ENCODE results near the gene RPP40. TPM values are rescaled to one million over a fixed set of nuclear protein-coding genes. Genes with fewer than 3 reads are reported as not detected.
"Not testable (repeated sequence)": the region's sequence is repeated elsewhere in the genome, so short reads cannot be mapped to it uniquely, and the experiment has no call there.

RPP40 gene
- total and polyA plus RNA-seq, 12 donors: 2.1 to 12.0 (median 3.6) TPM

DNA sequence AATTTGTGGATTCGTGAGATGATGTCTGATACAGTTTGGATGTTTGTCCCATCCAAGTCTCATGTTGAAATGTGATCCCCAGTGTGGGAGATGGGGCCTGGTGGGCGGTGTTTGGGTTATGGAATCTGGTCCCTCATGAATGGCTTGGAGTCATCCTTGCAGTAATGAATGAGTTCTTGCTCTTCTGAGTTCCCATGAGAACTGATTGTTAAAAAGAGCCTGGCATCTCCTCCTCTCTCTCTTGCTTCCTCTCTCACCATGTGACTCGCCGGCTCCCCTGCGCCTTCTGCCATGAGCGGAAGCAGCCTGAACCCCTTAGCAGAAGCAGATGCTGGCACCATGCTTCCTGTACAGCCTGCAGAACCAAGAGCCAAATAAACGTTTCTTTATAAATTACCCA lies 30.5 kb upstream of the RPP40 start:
- WGBS, 2 donors: 69 to 74% methylated on average over 7 of the region's 7 CpGs

DNA sequence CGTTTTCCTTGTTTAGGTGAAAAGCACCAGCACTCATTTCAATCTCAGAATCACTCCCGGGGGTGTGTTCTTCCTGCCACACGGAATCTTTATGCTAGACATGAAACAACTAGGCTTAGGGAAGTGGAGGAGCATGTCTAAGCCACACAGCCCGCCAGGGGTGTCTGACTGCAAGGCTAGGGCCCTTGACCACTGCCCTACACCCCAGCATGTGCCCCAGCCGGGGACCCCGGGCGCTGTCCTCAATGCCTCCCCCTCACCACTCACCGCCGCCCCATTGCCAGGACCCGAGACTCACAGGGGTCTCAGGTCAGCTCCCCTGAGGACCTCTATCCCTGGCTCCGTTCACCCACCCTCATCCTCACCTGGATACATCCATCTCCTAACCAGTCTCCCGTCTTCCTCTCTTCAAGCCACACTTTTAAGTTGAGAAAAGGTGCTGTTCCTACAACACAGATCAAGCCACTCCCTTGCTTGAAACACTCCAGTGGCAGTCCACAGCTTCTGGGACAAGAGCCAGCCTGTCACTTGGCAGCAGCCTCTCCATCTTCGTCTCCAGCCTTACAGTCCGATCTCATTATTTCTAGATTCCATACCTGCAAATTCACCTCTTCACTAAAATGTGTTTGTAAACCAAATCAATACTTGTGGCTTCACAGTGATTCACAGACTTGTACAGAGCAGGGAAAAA lies 29.5 kb upstream of the RPP40 start:
- H3K27me3 ChIP-seq; H3K9me3 ChIP-seq; DNase-seq; H3K36me3 ChIP-seq; H3K4me3 ChIP-seq; intact Hi-C loops (cut with DNase I); H3K27ac ChIP-seq: not testable (repeated sequence)
- peak in 5 of 8 donors; percentile 29 to 60 (median 43) for ATAC-seq
- WGBS, 2 donors: 67 to 73% methylated on average over 12 to 13 of the region's 14 CpGs
- H3K4me1 ChIP-seq: peaks cover 0 to 10% (median 0%) of the 10 kb centered on the region in 9 donors

More for the DNA sequence above, 30.5 kb upstream of the RPP40 start:
- no peak for DNase-seq
- H3K27ac ChIP-seq: no peak overlapping the region
- TF ChIP-seq, protein P1, sequence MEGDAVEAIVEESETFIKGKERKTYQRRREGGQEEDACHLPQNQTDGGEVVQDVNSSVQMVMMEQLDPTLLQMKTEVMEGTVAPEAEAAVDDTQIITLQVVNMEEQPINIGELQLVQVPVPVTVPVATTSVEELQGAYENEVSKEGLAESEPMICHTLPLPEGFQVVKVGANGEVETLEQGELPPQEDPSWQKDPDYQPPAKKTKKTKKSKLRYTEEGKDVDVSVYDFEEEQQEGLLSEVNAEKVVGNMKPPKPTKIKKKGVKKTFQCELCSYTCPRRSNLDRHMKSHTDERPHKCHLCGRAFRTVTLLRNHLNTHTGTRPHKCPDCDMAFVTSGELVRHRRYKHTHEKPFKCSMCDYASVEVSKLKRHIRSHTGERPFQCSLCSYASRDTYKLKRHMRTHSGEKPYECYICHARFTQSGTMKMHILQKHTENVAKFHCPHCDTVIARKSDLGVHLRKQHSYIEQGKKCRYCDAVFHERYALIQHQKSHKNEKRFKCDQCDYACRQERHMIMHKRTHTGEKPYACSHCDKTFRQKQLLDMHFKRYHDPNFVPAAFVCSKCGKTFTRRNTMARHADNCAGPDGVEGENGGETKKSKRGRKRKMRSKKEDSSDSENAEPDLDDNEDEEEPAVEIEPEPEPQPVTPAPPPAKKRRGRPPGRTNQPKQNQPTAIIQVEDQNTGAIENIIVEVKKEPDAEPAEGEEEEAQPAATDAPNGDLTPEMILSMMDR (IDR thresholded peaks at IDR 0.05): no peak
- H3K9me3 ChIP-seq: no peaks in the 10 kb centered on the region
- H3K36me3 ChIP-seq: no peaks in the 10 kb centered on the region
- no peaks in the 10 kb centered on the region for H3K27me3 ChIP-seq
- peaks cover 0 to 10% (median 0%) of the 10 kb centered on the region in 9 donors for H3K4me1 ChIP-seq
- ATAC-seq: peak in 1 of 8 donors; percentile 21
- no peak overlapping the region for H3K4me3 ChIP-seq
- intact Hi-C loops (cut with DNase I): no loop called here

DNA sequence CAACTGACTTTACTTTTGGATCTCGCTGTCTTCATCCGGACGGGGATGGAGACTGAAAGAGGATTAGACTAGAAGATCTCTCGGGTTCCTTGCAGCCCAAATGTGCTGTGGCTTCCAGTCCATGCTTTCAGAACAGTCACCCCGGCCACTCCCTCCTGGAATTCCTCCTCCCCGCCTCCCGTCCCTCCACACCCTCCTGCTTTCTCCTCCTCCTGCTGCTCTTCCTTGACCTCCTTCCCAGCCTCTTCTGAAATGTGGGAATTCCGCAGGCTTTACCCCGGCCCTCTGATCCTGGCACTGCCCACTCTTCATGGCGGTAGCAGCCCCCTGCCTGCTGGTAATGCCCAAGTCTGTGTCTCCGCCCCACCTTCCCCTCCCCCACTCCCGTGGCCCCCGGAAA lies 28.9 kb upstream of the RPP40 start:
- peaks cover 0 to 10% (median 0%) of the 10 kb centered on the region in 9 donors for H3K4me1 ChIP-seq
- WGBS, 2 donors: 49 to 53% methylated on average over 13 of the region's 13 CpGs
- DNase-seq (peak in 1 of 2 donors; percentile 11), ATAC-seq (peak in 3 of 8 donors; percentile 31 to 62 (median 32))
- H3K4me3 ChIP-seq; H3K27me3 ChIP-seq; H3K27ac ChIP-seq; H3K36me3 ChIP-seq; intact Hi-C loops (cut with DNase I); H3K9me3 ChIP-seq: not testable (repeated sequence)

DNA sequence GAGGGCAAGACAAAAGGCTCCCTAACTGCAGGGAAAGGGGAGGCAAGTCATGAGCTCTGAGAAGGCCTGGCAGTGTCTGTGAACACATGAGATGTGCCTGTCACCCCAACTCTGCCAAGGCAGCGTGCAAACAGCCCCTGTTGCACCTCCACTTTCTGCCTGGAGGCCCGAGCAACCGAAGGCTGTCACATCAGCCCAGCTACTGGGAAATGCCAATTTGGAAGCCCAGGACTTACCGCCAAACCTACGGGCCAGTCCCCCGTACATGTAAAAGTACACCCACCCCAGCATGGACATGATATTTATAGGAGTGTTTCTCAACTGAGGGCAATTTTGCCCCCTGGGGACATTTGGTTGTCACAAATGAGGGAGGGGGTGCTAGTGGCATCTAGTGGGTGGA lies 27.3 kb upstream of the RPP40 start:
- no peak for ATAC-seq
- Histone ChIP-seq H3K4me1 (peaks cover 0 to 17% (median 6%) of the 10 kb centered on the region in 9 donors), H3K27me3 (no peaks in the 10 kb centered on the region), H3K36me3 (no peaks in the 10 kb centered on the region), H3K9me3 (no peaks in the 10 kb centered on the region), H3K4me3 (no peak overlapping the region), H3K27ac (no peak overlapping the region)
- TF ChIP-seq, protein P1 (IDR thresholded peaks at IDR 0.05): no peak
- intact Hi-C loops (cut with DNase I): no loop called here
- no peak for DNase-seq
- WGBS, 2 donors: 96 to 97% methylated on average over 6 of the region's 6 CpGs

DNA sequence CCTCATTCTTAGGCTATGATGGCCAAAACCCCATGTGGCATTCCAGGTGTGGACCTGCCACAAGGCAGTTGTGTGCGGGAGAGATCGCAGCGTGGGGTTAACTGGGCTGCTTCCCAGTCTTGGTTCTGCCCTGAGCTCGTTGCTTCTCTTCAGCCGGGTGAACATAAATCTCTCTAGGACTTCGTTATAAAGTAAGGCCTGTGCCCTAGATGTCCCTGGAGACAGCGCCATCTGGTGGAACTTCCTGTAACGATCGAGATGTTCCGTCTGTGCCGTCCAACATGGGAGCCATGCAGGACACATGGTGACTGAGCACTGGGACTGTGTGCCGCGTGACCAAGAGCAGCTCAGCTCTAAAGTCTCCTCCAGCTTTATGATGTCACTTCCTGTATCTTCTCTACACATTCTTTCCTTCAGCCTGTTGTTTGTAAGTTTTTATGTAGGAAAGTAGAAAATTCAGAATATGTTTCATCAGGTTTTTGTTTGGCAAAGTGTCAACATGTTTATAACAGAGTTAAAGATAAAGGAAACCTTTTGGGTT lies 26.8 kb upstream of the RPP40 start:
- ATAC-seq (peak in 7 of 8 donors; percentile 51 to 73 (median 63)), DNase-seq (peak; percentile 68 to 75)
- Histone ChIP-seq H3K27ac (no peak overlapping the region), H3K36me3 (no peaks in the 10 kb centered on the region), H3K4me3 (no peak overlapping the region), H3K27me3 (no peaks in the 10 kb centered on the region), H3K4me1 (peaks cover 0 to 22% (median 6%) of the 10 kb centered on the region in 9 donors), H3K9me3 (no peaks in the 10 kb centered on the region)
- WGBS, 2 donors: 24 to 27% methylated on average over 13 of the region's 13 CpGs
- TF ChIP-seq, protein P1 (IDR thresholded peaks at IDR 0.05): peak; percentile 35 to 74 (median 64)
- intact Hi-C loops (cut with DNase I): no loop called here

All from heart right ventricle (tissue), 16 donors.